ENCODE measurements around the gene CCDC3.

DNA sequence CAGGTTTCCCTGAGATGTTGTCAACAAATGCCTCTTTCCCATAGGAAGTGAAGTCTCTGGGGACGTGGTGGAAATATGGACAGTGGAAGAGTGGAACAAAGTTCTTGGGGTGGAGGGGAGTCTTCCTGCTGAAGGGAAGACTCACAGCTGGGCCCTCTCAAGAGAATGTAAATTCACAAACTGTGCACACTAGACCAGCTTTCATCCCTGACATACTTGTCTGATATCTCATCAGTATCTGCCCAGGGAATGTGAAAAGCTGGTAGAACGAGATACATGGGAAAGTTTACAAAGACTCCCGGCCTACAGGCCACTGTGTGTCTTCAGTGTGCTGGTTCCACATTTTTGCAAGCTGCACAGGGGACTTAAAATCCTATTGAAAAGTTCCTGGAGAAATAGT is 16.7 kb upstream of the CCDC3 start:
- TF ChIP-seq CTCF (IDR thresholded peaks at IDR 0.05 in 4 of 5, conservative IDR thresholded peaks at IDR 0.05 in 1 of 5) = no peak
- TF ChIP-seq POLR2A (IDR thresholded peaks at IDR 0.05) = no peak
